CD4-positive, alpha-beta memory T cell (primary cell): Measurements from ENCODE around the gene CHRNE. TPM values are rescaled to one million over a fixed set of nuclear protein-coding genes. Genes with fewer than 3 reads are reported as not detected.
A peak's percentile ranks its signal among the peaks of the same experiment; 100 is the strongest.

Source experiments
- CTCF ChIA-PET: fragments of 350-600 bp; sonication (Branson Sonifier 250); formaldehyde crosslinking; loops from one replicate; lab custom pipeline; 2021; ENCODE audit warnings: inconsistent platforms; ENCODE audit not compliant: partially characterized antibody; lab: Charles Lee
- POLR2A ChIA-PET: fragments of 350-600 bp; sonication (Branson Sonifier 250); formaldehyde crosslinking; loops from one replicate; lab custom pipeline; 2021; ENCODE audit not compliant: partially characterized antibody; lab: Charles Lee
- DNase-seq, 5 donors: peaks; one replicate each; pipeline versions ENCODE4 v3.0.0 to v3.0.0-alpha.2; 2020 to 2022; ENCODE audit warnings: mixed read lengths in 1 of 5
- H3K27ac ChIP-seq: one replicate; pipeline ENCODE4 v1.7.0; 2013; ENCODE audit warnings: low read depth, low read length
- H3K27me3 ChIP-seq: 2 replicates; pipeline ENCODE4 v1.7.0; 2013; ENCODE audit warnings: mild to moderate bottlenecking, low read length, moderate library complexity; ENCODE audit not compliant: insufficient read depth
- H3K36me3 ChIP-seq: 2 replicates; pipeline ENCODE4 v1.7.0; 2013; ENCODE audit warnings: mild to moderate bottlenecking, low read length, moderate library complexity; ENCODE audit not compliant: insufficient read depth
- H3K4me1 ChIP-seq: 2 replicates; pipeline ENCODE4 v1.7.0; 2013; ENCODE audit warnings: mild to moderate bottlenecking, low read length, moderate library complexity; ENCODE audit not compliant: insufficient read depth
- H3K4me3 ChIP-seq, 2 donors: one replicate each; pipeline ENCODE4 v1.7.0; 2013; ENCODE audit warnings: low read length in 2 of 2, mild to moderate bottlenecking in 1 of 2
- H3K9me3 ChIP-seq, 2 donors: one replicate each; pipeline ENCODE4 v1.7.0; 2013; ENCODE audit warnings: low read length in 2 of 2, control low read depth in 1 of 2; ENCODE audit not compliant: control insufficient read depth in 1 of 2
- H3K27ac Mint-ChIP-seq, 7 donors: one replicate each; pipeline ENCODE4 v1.8.0; 2020 to 2021; ENCODE audit warnings: mixed read lengths in 7 of 7, mild to moderate bottlenecking in 6 of 7, inconsistent platforms in 3 of 7, moderate library complexity in 3 of 7
- H3K27me3 Mint-ChIP-seq, 2 donors: one replicate each; pipeline ENCODE4 v1.8.0; 2020 to 2021; ENCODE audit warnings: mixed read lengths in 2 of 2
- H3K36me3 Mint-ChIP-seq, 2 donors: one replicate each; pipeline ENCODE4 v1.8.0; 2020 to 2021; ENCODE audit warnings: mixed read lengths in 2 of 2, inconsistent platforms in 1 of 2, mild to moderate bottlenecking in 1 of 2
- H3K4me1 Mint-ChIP-seq, 4 donors: one replicate each; pipeline ENCODE4 v1.8.0; 2020 to 2021; ENCODE audit warnings: mixed read lengths in 4 of 4, mild to moderate bottlenecking in 1 of 4
- H3K4me3 Mint-ChIP-seq, 8 donors: one replicate each; pipeline ENCODE4 v1.8.0; 2020 to 2021; ENCODE audit warnings: mixed read lengths in 8 of 8, mild to moderate bottlenecking in 7 of 8, moderate library complexity in 6 of 8, inconsistent platforms in 3 of 8
- H3K9me3 Mint-ChIP-seq, 8 donors: one replicate each; pipeline ENCODE4 v1.8.0; 2020 to 2021; ENCODE audit warnings: mixed read lengths in 8 of 8, mild to moderate bottlenecking in 5 of 8, inconsistent platforms in 3 of 8, moderate library complexity in 1 of 8
- intact Hi-C: fragments of 100-400 bp; cut with micrococcal nuclease; formaldehyde crosslinking; loops from one replicate; pipeline ENCODE4 v1.15.1; 2023
- polyA plus RNA-seq, 2 donors: library from polyadenylated mRNA; unstranded; fragments of 300-500 nt; fragmentation: Illumina TruSeq; gene quantifications; one replicate each; pipeline ENCODE4 v1.2.3, GENCODE V29; 2021
- total RNA-seq, 2 experiments: library from RNA; stranded (reverse); gene quantifications; one replicate each; pipeline ENCODE4 v1.2.3, GENCODE V29; 2021

CHRNE gene
- total and polyA plus RNA-seq, 4 experiments from 2014 or later = 0.08 to 1.3 (median 0.42) TPM

- intact Hi-C loops = loop anchor here (2.0 to 5.0 kb wide), 2 partner anchors 39 to 334 kb away; partner anchors contain the start of genes RNF167 and SLC25A11
- Histone ChIP-seq H3K4me3 (no peak overlapping the region), H3K4me1 (peaks cover 39% of the 10 kb centered on the region), H3K27ac (peak overlapping the region; percentile 37), H3K36me3 (no peaks in the 10 kb centered on the region), H3K9me3 (no peaks in the 10 kb centered on the region), H3K27me3 (no peaks in the 10 kb centered on the region)
- Mint-ChIP-seq H3K27ac (peak overlapping the region; percentile 88 to 99 (median 97)), H3K27me3 (peaks cover 0 to 2% of the 10 kb centered on the region in 2 donors), H3K9me3 (no peaks in the 10 kb centered on the region), H3K4me1 (peaks cover 19 to 48% (median 34%) of the 10 kb centered on the region in 4 donors), H3K4me3 (peak overlapping the region in 5 of 8 donors; percentile 5 to 82 (median 45)), H3K36me3 (peaks cover 0 to 6% of the 10 kb centered on the region in 2 donors)
- POLR2A ChIA-PET = interaction anchor here (1.0 to 5.7 kb wide), 6 partner anchors 11 to 193 kb away, joined by 3 to 40 read pairs (median 15); partner anchors contain the start of genes PFN1, RNF167 and SLC25A11
- CTCF ChIA-PET = interaction anchor here (0.8 to 4.9 kb wide), 12 partner anchors 11 to 192 kb away, joined by 3 to 23 read pairs (median 4); partner anchors contain the start of genes ARRB2, CAMTA2, GLTPD2 and PSMB6
- DNase-seq = peak in 2 of 5 donors; percentile 28 to 41
Observed at GRCh38 chr17:4901648-4902344, 1.1 kb downstream of the CHRNE start.

GRCh38 chr17:4901108-4901647, 1.7 kb downstream of the CHRNE start:
- Histone ChIP-seq H3K9me3 (no peaks in the 10 kb centered on the region), H3K36me3 (no peaks in the 10 kb centered on the region), H3K4me1 (peaks cover 39% of the 10 kb centered on the region), H3K4me3 (no peak overlapping the region), H3K27ac (peak overlapping the region; percentile 37), H3K27me3 (no peaks in the 10 kb centered on the region)
- intact Hi-C loops = loop anchor here (5.0 kb wide), 1 partner anchor 334 kb away; no protein-coding TSS in a partner anchor
- ChIA-PET CTCF (interaction anchor here (1.0 to 4.9 kb wide), 8 partner anchors 8 to 192 kb away, joined by 3 to 23 read pairs (median 10); partner anchors contain the start of genes ARRB2, CAMTA2, GLTPD2 and SPAG7), POLR2A (interaction anchor here (1.1 to 5.7 kb wide), 8 partner anchors 11 to 197 kb away, joined by 3 to 40 read pairs (median 15); partner anchors contain the start of genes PELP1, PFN1, RNF167 and SLC25A11)
- H3K27me3 Mint-ChIP-seq = peaks cover 0 to 2% of the 10 kb centered on the region in 2 donors
- no peaks in the 10 kb centered on the region for H3K9me3 Mint-ChIP-seq
- peak in 1 of 5 donors; percentile 32 for DNase-seq
- peak overlapping the region; percentile 78 to 90 (median 82) for H3K4me3 Mint-ChIP-seq
- peaks cover 19 to 48% (median 34%) of the 10 kb centered on the region in 4 donors for H3K4me1 Mint-ChIP-seq
- peak overlapping the region; percentile 88 to 99 (median 97) for H3K27ac Mint-ChIP-seq
- peaks cover 1 to 11% of the 10 kb centered on the region in 2 donors for H3K36me3 Mint-ChIP-seq

- peaks cover 0 to 2% of the 10 kb centered on the region in 2 donors for H3K27me3 Mint-ChIP-seq
- peaks cover 19 to 48% (median 34%) of the 10 kb centered on the region in 4 donors for H3K4me1 Mint-ChIP-seq
- H3K4me3 Mint-ChIP-seq = peak overlapping the region; percentile 81 to 97 (median 92)
- ChIA-PET POLR2A (interaction anchor here (1.2 to 5.7 kb wide), 15 partner anchors 9 to 197 kb away, joined by 3 to 40 read pairs (median 10); partner anchors contain the start of genes INCA1, PELP1, PFN1 and PSMB6), CTCF (interaction anchor here (0.6 to 4.9 kb wide), 12 partner anchors 9 to 295 kb away, joined by 3 to 23 read pairs (median 3); partner anchors contain the start of genes ARRB2, GLTPD2 and SPAG7)
- peak overlapping the region; percentile 94 to 99 (median 98) for H3K27ac Mint-ChIP-seq
- Histone ChIP-seq H3K36me3 (peaks cover 6% of the 10 kb centered on the region), H3K9me3 (no peaks in the 10 kb centered on the region), H3K4me1 (peaks cover 39% of the 10 kb centered on the region), H3K4me3 (peak overlapping the region in 1 of 2 donors; percentile 63), H3K27ac (peak overlapping the region; percentile 67), H3K27me3 (no peaks in the 10 kb centered on the region)
- peak; percentile 73 to 88 (median 82) for DNase-seq
- intact Hi-C loops = loop anchor here (5.0 kb wide), 1 partner anchor 333 kb away; no protein-coding TSS in a partner anchor
- H3K36me3 Mint-ChIP-seq = peaks cover 9 to 18% of the 10 kb centered on the region in 2 donors
- H3K9me3 Mint-ChIP-seq = no peaks in the 10 kb centered on the region
Observed at GRCh38 chr17:4900231-4901107, 2.4 kb downstream of the CHRNE start.

- Histone ChIP-seq H3K9me3 (no peaks in the 10 kb centered on the region), H3K4me3 (peak within 1 kb of the TSS; percentile 54 to 63), H3K36me3 (peaks cover 15% of the 10 kb centered on the region), H3K27ac (peak within 1 kb of the TSS; percentile 67), H3K27me3 (no peaks in the 10 kb centered on the region), H3K4me1 (peaks cover 39% of the 10 kb centered on the region)
- Mint-ChIP-seq H3K27me3 (peaks cover 0 to 2% of the 10 kb centered on the region in 2 donors), H3K36me3 (peaks cover 11 to 25% of the 10 kb centered on the region in 2 donors), H3K9me3 (no peaks in the 10 kb centered on the region), H3K4me3 (peak within 1 kb of the TSS; percentile 81 to 97 (median 92)), H3K27ac (peak within 1 kb of the TSS; percentile 94 to 99 (median 98)), H3K4me1 (peaks cover 19 to 48% (median 34%) of the 10 kb centered on the region in 4 donors)
- peak; percentile 88 to 98 (median 92) for DNase-seq
- intact Hi-C loops = loop anchor here (2.0 to 5.0 kb wide), 3 partner anchors 103 to 332 kb away; partner anchors contain the start of genes ARRB2 and PSMB6
- CTCF ChIA-PET = interaction anchor here (0.6 to 4.9 kb wide), 11 partner anchors 10 to 296 kb away, joined by 3 to 23 read pairs (median 3); partner anchors contain the start of genes ARRB2, GLTPD2 and SPAG7
- POLR2A ChIA-PET = interaction anchor here (0.8 to 5.7 kb wide), 21 partner anchors 8 to 198 kb away, joined by 3 to 40 read pairs (median 4); partner anchors contain the start of genes ARRB2, CAMTA2, INCA1 and PELP1
Observed at GRCh38 chr17:4899341-4900230, 3.3 kb downstream of the CHRNE start, which contains the start of gene C17orf107. C17orf107 (plus strand) TSS chr17:4899536; CDS start chr17:4899763, 227 bp downstream.

DNA sequence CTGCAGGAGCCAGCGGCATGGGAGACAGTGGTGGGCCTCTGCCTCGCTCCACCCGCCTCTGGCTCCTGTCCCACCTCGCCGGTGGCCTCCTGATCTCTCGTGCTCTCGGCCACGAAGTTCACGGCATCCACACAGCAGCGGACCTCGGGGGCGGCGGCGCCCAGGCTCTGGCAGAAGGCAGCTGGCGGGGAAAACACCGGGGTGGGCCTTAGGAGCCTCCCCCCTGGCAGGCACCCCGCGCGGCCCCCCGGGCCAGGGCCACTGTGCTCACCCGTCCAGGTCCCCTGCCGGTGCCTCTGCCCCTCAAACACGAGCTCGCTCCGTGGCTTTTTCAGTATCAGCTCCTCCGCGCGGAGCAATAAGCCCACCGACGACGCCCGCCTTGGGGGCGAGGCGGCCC, 4.0 kb downstream of the CHRNE start:
- peaks cover 11 to 29% of the 10 kb centered on the region in 2 donors for H3K36me3 Mint-ChIP-seq
- intact Hi-C loops = loop anchor here (2.0 kb wide), 2 partner anchors 102 to 188 kb away; partner anchors contain the start of genes ARRB2 and PSMB6
- ChIA-PET CTCF (interaction anchor here (1.0 to 4.9 kb wide), 6 partner anchors 10 to 196 kb away, joined by 3 to 23 read pairs (median 8); partner anchors contain the start of genes ARRB2 and GLTPD2), POLR2A (interaction anchor here (0.8 to 5.7 kb wide), 18 partner anchors 9 to 197 kb away, joined by 3 to 40 read pairs (median 4); partner anchors contain the start of genes ARRB2, CAMTA2, PELP1 and PFN1)
- no peak for DNase-seq
- Histone ChIP-seq H3K27me3 (no peaks in the 10 kb centered on the region), H3K9me3 (no peaks in the 10 kb centered on the region), H3K27ac (peak overlapping the region; percentile 67), H3K4me3 (peak overlapping the region; percentile 54 to 63), H3K36me3 (peaks cover 22% of the 10 kb centered on the region), H3K4me1 (peaks cover 39% of the 10 kb centered on the region)
- H3K27me3 Mint-ChIP-seq = peaks cover 0 to 2% of the 10 kb centered on the region in 2 donors
- peak overlapping the region; percentile 65 to 97 (median 80) for H3K4me3 Mint-ChIP-seq
- peak overlapping the region in 4 of 7 donors; percentile 77 to 97 (median 92) for H3K27ac Mint-ChIP-seq
- peaks cover 19 to 48% (median 34%) of the 10 kb centered on the region in 4 donors for H3K4me1 Mint-ChIP-seq
- H3K9me3 Mint-ChIP-seq = no peaks in the 10 kb centered on the region
